Left lung (tissue), 10 donors: ENCODE results near the gene KIRREL3. TPM values are rescaled to one million over a fixed set of nuclear protein-coding genes. Genes with fewer than 3 reads are reported as not detected.
A peak's percentile ranks its signal among the peaks of the same experiment; 100 is the strongest.
"Not testable (repeated sequence)": the region's sequence is repeated elsewhere in the genome, so short reads cannot be mapped to it uniquely, and the experiment has no call there.

ENCODE experiments used
- ATAC-seq: fragments of 200-7000 bp; cut with Tn5 transposase; one replicate; pipeline ENCODE4 v1.9.1; 2020; ENCODE audit warnings: moderate library complexity
- DNase-seq, 4 donors: peaks; one replicate each; pipeline ENCODE4 v3.0.0-alpha.2; 2013 to 2020
- H3K27ac ChIP-seq, 2 donors: fragments of 200-600 bp; sonication (generic) in 1 of 2; one replicate each; pipeline versions ENCODE4 v1.5.0 to v1.8.0; 2020 to 2021
- H3K27me3 ChIP-seq, 2 donors: fragments of 200-600 bp; sonication (generic) in 1 of 2; one replicate each; pipeline versions ENCODE4 v1.5.0 to v1.8.0; 2020 to 2021
- H3K36me3 ChIP-seq, 2 donors: fragments of 200-600 bp; sonication (generic) in 1 of 2; one replicate each; pipeline versions ENCODE4 v1.5.0 to v1.8.0; 2020 to 2021
- H3K4me1 ChIP-seq, 2 donors: fragments of 200-600 bp; one replicate each; pipeline ENCODE4 v1.8.0; 2021
- H3K4me3 ChIP-seq, 2 donors: fragments of 200-600 bp; sonication (generic) in 1 of 2; one replicate each; pipeline versions ENCODE4 v1.5.0 to v1.8.0; 2020 to 2021; ENCODE audit warnings: mild to moderate bottlenecking in 1 of 2
- H3K9me3 ChIP-seq, 2 donors: fragments of 200-600 bp; sonication (generic) in 1 of 2; one replicate each; pipeline versions ENCODE4 v1.5.0 to v1.8.0; 2020 to 2021
- CTCF ChIP-seq, 2 donors: fragments of 200-600 bp; sonication (generic) in 1 of 2; IDR thresholded peaks; one replicate each; pipeline versions ENCODE4 v1.5.0 to v1.8.0; 2021; ENCODE audit warnings: antibody characterized with exemption in 2 of 2
- intact Hi-C, 2 donors: fragments of 100-400 bp; cut with DNase I; formaldehyde crosslinking; loops; one replicate each; pipeline versions ENCODE4 v1.11.2 to v1.14.2; 2022
- polyA plus RNA-seq, 6 donors: library from polyadenylated mRNA; unstranded; fragments of 120-200 nt; gene quantifications; one replicate each; pipeline ENCODE4 v1.2.1, GENCODE V29; 2013; ENCODE audit not compliant: insufficient read length in 6 of 6
- total RNA-seq, 2 donors: library from RNA; stranded (reverse); fragmentation: NEBNext Ultra II Directional; extraction: Animal tissue kit (Norgen Biotek cat#: 25700); gene quantifications; one replicate each; pipeline ENCODE4 v1.2.1, GENCODE V29; 2021
- donor health status: DM: no; HTN: yes; CAD: no.
- donor health status: DM: no; HTN: no; CAD: no.

The KIRREL3 gene
- total and polyA plus RNA-seq, 8 donors: 1.6 to 2.5 (median 2.0) TPM; not detected in 2

DNA sequence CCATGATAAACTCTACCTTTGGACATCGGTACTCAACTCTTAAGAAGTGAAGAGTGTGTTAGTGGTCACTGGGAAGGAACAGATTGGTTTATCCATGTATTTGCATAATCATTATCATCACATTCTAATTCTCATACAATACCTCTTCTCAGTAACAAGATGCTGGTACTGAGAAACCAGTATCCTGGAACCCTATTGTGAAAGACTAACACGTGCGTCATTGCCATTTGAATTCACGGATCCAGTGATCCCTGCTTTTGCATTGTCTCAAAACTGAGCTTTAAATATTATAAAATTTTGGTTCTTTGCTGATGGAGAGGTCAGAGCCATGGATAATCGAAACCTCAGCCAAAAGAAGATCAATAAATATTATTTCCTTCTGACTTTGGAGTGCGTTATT lies 35.2 kb downstream of the KIRREL3 start:
- no peak for ATAC-seq
- no peak for DNase-seq
- no peak for TF ChIP-seq CTCF (IDR thresholded peaks at IDR 0.05)
- Histone ChIP-seq H3K4me3 (no peak overlapping the region), H3K27ac (no peak overlapping the region), H3K36me3 (no peaks in the 10 kb centered on the region), H3K9me3 (no peaks in the 10 kb centered on the region), H3K4me1 (peaks cover 0 to 3% of the 10 kb centered on the region in 2 donors), H3K27me3 (peaks cover 0 to 19% of the 10 kb centered on the region in 2 donors)
- intact Hi-C loops: no loop called here

GRCh38 chr11:126963603-126964363 lies 36.8 kb downstream of the KIRREL3 start:
- Histone ChIP-seq H3K27me3 (peaks cover 0 to 6% of the 10 kb centered on the region in 2 donors), H3K9me3 (no peaks in the 10 kb centered on the region), H3K4me3 (no peak overlapping the region), H3K36me3 (no peaks in the 10 kb centered on the region), H3K27ac (peak overlapping the region in 1 of 2 donors; percentile 13), H3K4me1 (peaks cover 0 to 3% of the 10 kb centered on the region in 2 donors)
- TF ChIP-seq CTCF (IDR thresholded peaks at IDR 0.05): no peak
- ATAC-seq: peak; percentile 88
- intact Hi-C loops: no loop called here
- peak in 2 of 4 donors; percentile 23 to 65 for DNase-seq

- TF ChIP-seq CTCF (IDR thresholded peaks at IDR 0.05): no peak
- Histone ChIP-seq H3K36me3 (no peaks in the 10 kb centered on the region), H3K9me3 (no peaks in the 10 kb centered on the region), H3K4me1 (peaks cover 0 to 3% of the 10 kb centered on the region in 2 donors), H3K27ac (no peak overlapping the region), H3K27me3 (no peaks in the 10 kb centered on the region), H3K4me3 (no peak overlapping the region)
- DNase-seq (no peak), ATAC-seq (no peak)
- intact Hi-C loops: no loop called here
Measured at GRCh38 chr11:126963115-126963514, 37.5 kb downstream of the KIRREL3 start.

DNA sequence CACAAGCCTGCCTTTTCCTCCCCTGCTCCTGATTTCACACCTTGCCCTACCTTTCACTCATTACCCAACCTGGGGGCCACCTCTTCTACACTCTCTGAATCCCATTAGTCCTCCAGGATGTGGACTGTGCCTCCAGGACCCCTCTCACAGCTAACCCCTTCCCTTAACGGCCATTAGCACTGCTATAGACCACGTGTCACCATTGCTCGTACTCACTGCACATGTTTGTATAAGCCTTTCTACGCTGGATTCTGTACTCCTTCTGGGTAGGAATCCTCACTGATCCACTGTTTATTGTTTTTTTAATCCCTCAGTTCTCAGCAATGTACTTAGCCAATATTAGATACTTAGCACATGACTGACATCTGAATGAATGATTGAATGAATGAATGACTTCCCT lies 40.9 kb downstream of the KIRREL3 start:
- Histone ChIP-seq H3K27me3 (no peaks in the 10 kb centered on the region), H3K4me3 (no peak overlapping the region), H3K9me3 (no peaks in the 10 kb centered on the region), H3K27ac (no peak overlapping the region), H3K4me1 (peaks cover 0 to 3% of the 10 kb centered on the region in 2 donors), H3K36me3 (no peaks in the 10 kb centered on the region)
- DNase-seq (no peak), ATAC-seq (no peak)
- intact Hi-C loops: no loop called here
- TF ChIP-seq CTCF (IDR thresholded peaks at IDR 0.05): no peak

- Histone ChIP-seq H3K4me1 (no peaks in the 10 kb centered on the region), H3K36me3 (no peaks in the 10 kb centered on the region), H3K27me3 (no peaks in the 10 kb centered on the region), H3K9me3 (no peaks in the 10 kb centered on the region), H3K4me3 (no peak overlapping the region), H3K27ac (no peak overlapping the region)
- DNase-seq (no peak), ATAC-seq (no peak)
- intact Hi-C loops: no loop called here
- no peak for TF ChIP-seq CTCF (IDR thresholded peaks at IDR 0.05)
Measured at GRCh38 chr11:126956635-126957034, 43.9 kb downstream of the KIRREL3 start.

- intact Hi-C loops, ATAC-seq, H3K27ac ChIP-seq, H3K9me3 ChIP-seq, DNase-seq, H3K36me3 ChIP-seq, H3K27me3 ChIP-seq, H3K4me1 ChIP-seq, H3K4me3 ChIP-seq: not testable (repeated sequence)
Measured at GRCh38 chr11:126952533-126952932, 48.0 kb downstream of the KIRREL3 start.
